Inferior parietal cortex (tissue), 1 donor: ENCODE data around the gene IFI16.
A peak's percentile ranks its signal among the peaks of the same experiment; 100 is the strongest.

Source experiments
- DNase-seq: peaks from one replicate; pipeline ENCODE4 v3.0.0-alpha.2; 2016; ENCODE audit errors: extremely low spot score

Gene IFI16

GRCh38 chr1:159065106-159065505 is 55.4 kb downstream of the IFI16 start:
- DNase-seq = no peak

DNA sequence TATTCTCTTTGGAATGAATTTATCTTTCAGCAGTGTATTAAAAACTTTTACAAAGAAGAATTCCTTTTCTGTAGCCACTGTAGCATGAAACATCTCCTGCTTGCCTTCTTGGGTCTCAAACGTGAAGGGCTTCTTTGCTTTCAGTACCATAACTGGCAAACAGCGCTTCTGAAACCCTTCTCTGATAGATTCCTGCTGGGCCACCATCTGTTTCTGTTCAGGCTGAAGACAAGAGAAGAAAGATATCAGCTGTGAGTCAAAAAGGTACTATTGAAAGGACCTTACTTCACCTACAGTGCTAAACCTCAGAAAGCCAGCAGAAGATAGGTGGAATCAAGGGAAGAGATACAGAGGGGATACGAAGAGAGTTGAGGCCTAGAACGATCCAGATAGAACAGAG is 56.4 kb downstream of the IFI16 start:
- no peak for DNase-seq

GRCh38 chr1:159067699-159068621 is 58.3 kb downstream of the IFI16 start:
- DNase-seq = peak; percentile 22

DNA sequence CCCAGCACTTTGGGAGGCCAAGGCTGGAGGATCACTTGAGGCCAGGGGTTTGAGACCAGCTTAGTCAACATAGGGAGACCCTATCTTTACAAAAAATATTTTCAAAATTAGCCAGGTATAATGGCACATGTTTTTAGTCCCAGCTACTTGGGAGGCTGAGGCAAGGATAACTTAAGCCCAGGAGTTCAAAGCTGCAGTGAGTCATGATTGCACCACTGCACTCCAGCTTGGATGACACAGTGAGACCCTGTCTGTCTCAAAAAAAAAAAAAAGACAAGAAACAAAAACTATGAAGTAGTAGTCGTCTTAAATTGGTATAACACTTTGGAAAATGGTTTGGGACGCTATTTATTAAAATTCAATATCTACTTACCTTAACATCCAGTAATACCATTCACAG is 59.2 kb downstream of the IFI16 start:
- DNase-seq = no peak

DNA sequence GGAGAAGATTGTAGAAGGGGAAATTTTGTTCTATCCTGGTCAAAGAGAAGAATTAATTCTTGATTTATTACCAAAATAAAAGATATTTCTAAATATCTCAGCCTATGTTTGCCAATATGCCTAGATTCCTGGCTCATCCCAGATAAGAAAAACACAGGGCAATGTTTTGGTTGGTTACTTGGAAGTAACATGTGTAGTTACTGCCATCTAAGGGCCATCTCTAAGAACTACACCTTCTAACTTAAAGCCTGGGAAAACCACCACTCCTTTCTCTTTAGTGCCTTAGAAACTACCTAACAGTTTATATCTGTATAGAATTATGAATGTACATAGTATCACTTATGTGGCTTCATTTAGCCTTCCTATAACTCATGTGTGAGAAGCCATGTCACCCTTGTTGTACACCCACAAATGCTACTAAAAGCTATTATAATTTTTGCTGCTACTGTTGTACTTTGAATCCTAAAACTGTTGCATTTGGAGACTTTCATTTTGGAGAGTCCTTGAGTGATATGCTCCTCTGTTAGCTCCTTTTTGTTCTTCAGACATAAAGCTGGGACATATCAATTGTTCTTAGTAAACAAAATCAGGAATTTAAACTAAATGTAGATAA is 62.4 kb downstream of the IFI16 start:
- DNase-seq = peak; percentile 82

DNA sequence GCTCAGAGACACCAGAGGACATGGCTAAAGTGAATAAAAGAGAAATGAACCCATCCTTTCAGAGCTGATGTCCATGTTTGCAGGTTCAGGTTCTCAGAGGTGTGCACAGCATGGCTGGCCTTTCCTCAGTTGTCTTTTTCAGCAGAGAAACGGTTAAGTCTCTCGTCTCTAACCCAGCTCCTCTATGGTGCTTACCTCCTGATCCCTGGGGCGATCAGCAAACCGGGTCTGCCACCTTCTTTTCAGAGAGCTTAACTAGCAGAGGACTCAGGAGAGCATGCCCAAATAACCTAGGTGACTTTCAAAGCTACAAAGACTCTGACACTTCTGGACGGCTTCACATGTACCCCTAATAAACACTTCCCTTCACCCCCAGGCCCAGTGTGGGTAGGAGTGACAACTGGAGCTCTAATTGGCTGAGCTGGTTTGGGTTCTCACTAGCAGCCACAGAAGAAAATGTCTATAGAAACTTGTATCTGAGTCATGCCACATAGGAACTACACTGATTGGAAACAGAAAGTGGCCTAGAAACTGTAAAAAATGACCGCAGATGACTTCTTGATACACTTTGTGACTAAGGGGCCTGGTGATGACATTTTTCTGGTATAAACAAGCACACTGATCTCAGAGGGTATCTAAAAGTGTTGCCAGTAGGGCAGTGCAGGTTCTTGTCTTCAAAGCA is 66.9 kb downstream of the IFI16 start, which contains the start of gene AIM2:
AIM2 (minus strand) TSS at position 329 of the 682 bp plus-strand sequence. CDS start 3,267 bp downstream, outside the sequence.
- DNase-seq = no peak

- peak; percentile 18 for DNase-seq
Measured at GRCh38 chr1:159077120-159077961, 67.6 kb downstream of the IFI16 start.

DNA sequence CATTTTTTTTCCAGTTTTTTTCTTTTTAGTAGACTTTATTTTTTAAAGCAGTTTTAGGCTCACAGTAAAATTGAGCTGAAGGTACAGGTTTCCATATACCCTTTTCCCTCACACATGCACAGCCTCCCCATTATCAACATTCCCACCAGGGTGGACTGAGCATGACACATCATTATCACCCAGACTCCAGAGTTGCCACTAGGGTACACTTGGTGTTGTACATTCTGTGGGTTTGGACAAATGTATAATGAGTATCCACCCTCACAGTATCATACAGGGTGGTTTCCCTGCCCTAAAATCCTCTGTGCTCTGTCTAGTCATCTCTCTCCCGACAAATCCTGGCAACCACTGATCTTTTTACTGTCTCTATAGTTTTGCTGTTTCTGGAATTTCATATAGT is 69.8 kb downstream of the IFI16 start:
- DNase-seq = no peak

- no peak for DNase-seq
Measured at GRCh38 chr1:159081626-159082025, 71.9 kb downstream of the IFI16 start.

DNA sequence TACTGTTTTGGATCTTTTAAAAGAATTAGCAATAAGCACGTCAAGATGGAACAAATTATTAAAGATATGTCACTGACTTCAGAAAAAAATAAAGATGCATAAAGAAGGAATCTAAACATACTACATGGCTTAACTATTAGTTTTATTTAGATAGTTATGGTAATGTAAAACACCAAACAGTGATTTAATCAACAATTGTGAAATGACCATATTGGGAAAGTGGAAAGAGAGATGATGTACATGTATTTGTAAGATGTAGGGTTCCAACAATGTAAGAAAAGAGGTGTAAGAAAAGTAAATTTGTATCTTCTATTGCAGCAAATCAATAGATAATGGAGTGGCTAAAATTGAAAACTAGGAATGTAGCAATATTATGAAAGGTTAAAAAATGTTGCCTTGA is 73.3 kb downstream of the IFI16 start:
- no peak for DNase-seq

GRCh38 chr1:159084152-159084551 is 74.4 kb downstream of the IFI16 start:
- no peak for DNase-seq

- no peak for DNase-seq
Measured at GRCh38 chr1:159084867-159085266, 75.2 kb downstream of the IFI16 start.

DNA sequence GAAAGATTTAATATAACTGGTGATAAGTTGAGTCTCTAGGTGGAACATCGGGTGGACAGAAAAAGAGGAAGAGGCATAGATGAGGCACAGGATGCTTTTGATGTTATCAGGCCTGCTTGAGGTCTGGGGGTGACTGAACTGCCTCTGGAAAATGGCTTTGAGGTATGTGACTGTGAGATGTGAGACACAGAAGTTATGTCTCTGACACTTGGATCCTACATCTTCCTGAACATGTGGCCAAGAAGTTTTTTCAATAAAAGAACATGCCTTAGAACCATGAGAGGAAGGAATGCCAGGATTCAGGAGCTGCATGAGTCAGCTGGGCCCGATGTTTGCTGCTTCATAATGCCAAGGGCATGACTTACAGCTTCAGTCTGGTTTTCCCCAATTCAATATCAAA is 78.3 kb downstream of the IFI16 start:
- no peak for DNase-seq

DNA sequence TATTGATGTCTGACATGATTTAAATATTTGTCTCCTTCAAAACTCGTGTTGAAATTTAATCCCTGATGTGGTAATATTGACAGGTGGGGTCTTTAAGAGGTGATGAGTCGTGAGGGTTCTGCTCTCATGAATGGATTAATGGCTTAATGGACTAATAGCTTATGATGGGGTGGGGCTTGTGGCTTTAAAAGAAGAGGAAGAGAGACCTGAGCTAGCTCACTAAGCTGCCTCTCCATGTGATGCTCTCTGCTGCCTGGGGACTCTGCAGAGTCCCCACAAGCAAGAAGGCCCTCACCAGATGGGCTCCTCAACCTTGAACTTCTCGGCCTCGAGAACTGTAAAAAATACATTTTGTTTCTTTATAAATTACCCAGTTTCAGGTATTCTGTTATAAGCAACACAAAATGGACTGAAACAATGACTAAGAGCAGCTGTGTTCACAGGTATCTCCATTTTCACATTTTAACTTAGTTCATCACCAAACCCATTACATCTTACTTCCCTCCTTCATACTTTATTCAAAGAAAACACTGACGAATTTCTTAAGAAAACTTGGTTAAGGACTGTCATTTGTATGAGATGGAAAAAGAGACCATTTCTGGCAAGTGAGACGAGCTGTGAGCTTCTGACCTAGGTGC is 79.0 kb downstream of the IFI16 start:
- DNase-seq = no peak

GRCh38 chr1:159089184-159089791 is 79.6 kb downstream of the IFI16 start:
- DNase-seq = no peak

- no peak for DNase-seq
Measured at GRCh38 chr1:159090286-159091179, 80.8 kb downstream of the IFI16 start.

DNA sequence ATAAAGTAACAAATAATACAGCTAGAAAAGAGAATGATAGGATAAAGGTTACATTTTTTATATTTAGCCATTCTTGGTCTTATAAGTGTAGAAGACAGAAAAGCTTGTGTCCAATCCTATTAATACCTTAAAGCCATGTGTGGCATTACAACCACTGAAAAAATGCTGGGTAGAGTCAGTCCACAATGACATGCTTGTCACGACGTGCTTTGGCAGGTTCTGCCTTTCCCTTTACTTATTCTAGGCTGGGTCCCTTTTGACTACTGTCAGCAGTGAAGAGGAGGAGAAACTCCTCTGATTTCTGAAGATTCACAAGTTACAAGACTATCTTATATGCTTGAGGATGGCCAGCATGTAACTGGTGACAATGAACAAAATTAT is 81.5 kb downstream of the IFI16 start:
- DNase-seq = no peak

- no peak for DNase-seq
Measured at GRCh38 chr1:159091607-159092031, 81.9 kb downstream of the IFI16 start.

- DNase-seq = peak; percentile 41
Measured at GRCh38 chr1:159092036-159092760, 82.5 kb downstream of the IFI16 start.
